Kidney epithelial cell (primary cell): ENCODE data around the gene DUSP6. TPM values are rescaled to one million over a fixed set of nuclear protein-coding genes. Genes with fewer than 3 reads are reported as not detected.

Experiments
- DNase-seq: peaks from one replicate; pipeline ENCODE4 v3.0.0-alpha.2; 2010; ENCODE audit warnings: low read depth
- H3K27me3 ChIP-seq: 2 replicates; pipeline ENCODE4 v1.6.0; 2011; ENCODE audit warnings: low read length; ENCODE audit not compliant: control insufficient read depth, insufficient read depth
- H3K36me3 ChIP-seq: 2 replicates; pipeline ENCODE4 v1.5.1; 2011; ENCODE audit warnings: low read length; ENCODE audit not compliant: control insufficient read depth, insufficient read depth
- H3K4me3 ChIP-seq: 2 replicates; pipeline ENCODE4 v1.5.1; 2011; ENCODE audit warnings: low read depth, mild to moderate bottlenecking, control low read depth, low read length
- CTCF ChIP-seq: IDR thresholded peaks from 2 replicates; pipeline ENCODE4 v1.5.1; 2011; ENCODE audit warnings: mild to moderate bottlenecking, moderate library complexity, low read length, control low read depth, inconsistent platforms; ENCODE audit not compliant: insufficient read depth, poor library complexity, severe bottlenecking
- total RNA-seq: library from RNA; depleted of rRNA; stranded (reverse); fragments of >200 nt; gene quantifications from 2 replicates; pipeline ENCODE4 v1.2.3, GENCODE V29; 2015

The DUSP6 gene
- total RNA-seq, 1 donor from 2014 or later, result 43.1 TPM

GRCh38 chr12:89364058-89364457 lies 11.8 kb upstream of the DUSP6 start:
- no peak for TF ChIP-seq CTCF
- Histone ChIP-seq H3K4me3 (no peak overlapping the region), H3K36me3 (no peaks in the 10 kb centered on the region), H3K27me3 (no peaks in the 10 kb centered on the region)
- no peak for DNase-seq

- Histone ChIP-seq H3K27me3 (no peaks in the 10 kb centered on the region), H3K4me3 (no peak overlapping the region), H3K36me3 (no peaks in the 10 kb centered on the region)
- TF ChIP-seq CTCF, result no peak
- DNase-seq, result no peak
These were observed 11.3 kb upstream of the DUSP6 start for GRCh38 chr12:89363582-89363981.

- Histone ChIP-seq H3K36me3 (no peaks in the 10 kb centered on the region), H3K27me3 (no peaks in the 10 kb centered on the region), H3K4me3 (no peak overlapping the region)
- DNase-seq, result no peak
- no peak for TF ChIP-seq CTCF
These were observed 10.8 kb upstream of the DUSP6 start for GRCh38 chr12:89363084-89363483.

- Histone ChIP-seq H3K36me3 (no peaks in the 10 kb centered on the region), H3K27me3 (no peaks in the 10 kb centered on the region), H3K4me3 (no peak overlapping the region)
- no peak for TF ChIP-seq CTCF
- no peak for DNase-seq
These were observed 7.3 kb upstream of the DUSP6 start for GRCh38 chr12:89359615-89360014.

- TF ChIP-seq CTCF, result no peak
- Histone ChIP-seq H3K27me3 (no peaks in the 10 kb centered on the region), H3K36me3 (no peaks in the 10 kb centered on the region), H3K4me3 (no peak overlapping the region)
- no peak for DNase-seq
These were observed 6.5 kb upstream of the DUSP6 start for GRCh38 chr12:89358805-89359204.

GRCh38 chr12:89357297-89357730 lies 5.0 kb upstream of the DUSP6 start:
- DNase-seq, result peak; percentile 86
- TF ChIP-seq CTCF, result no peak
- Histone ChIP-seq H3K4me3 (no peak overlapping the region), H3K36me3 (no peaks in the 10 kb centered on the region), H3K27me3 (no peaks in the 10 kb centered on the region)
